ENCODE data around the gene KCTD15.

The KCTD15 gene

DNA sequence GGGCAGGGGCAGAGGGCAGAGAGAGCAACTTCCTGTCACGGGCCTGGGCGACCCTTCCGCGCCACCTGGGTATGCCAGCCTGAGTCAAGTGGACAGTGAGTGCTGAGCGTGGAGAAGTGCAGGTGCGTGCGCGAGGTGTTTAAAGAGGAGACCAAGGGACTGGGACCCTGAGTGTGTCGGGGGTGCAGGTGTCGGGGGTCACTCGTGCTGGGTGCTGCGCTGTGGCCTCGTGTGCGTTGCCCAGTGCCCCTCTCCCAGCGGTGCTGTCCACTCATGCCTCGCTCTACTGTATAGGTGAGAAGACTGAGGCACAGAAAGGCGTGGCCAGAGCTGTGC, 18.9 kb upstream of the KCTD15 start:
- TF ChIP-seq CTCF (IDR thresholded peaks at IDR 0.05; ENCODE audit: extremely low read depth, missing control alignments): no peak
- DNase-seq (ENCODE audit: low spot score): no peak

- DNase-seq (ENCODE audit: low spot score): peak; percentile 98
- peak; percentile 100 for TF ChIP-seq CTCF (IDR thresholded peaks at IDR 0.05; ENCODE audit: extremely low read depth, missing control alignments)
Measured at GRCh38 chr19:33778089-33778791, 18.4 kb upstream of the KCTD15 start.

- no peak for TF ChIP-seq CTCF (IDR thresholded peaks at IDR 0.05; ENCODE audit: extremely low read depth, missing control alignments)
- no peak for DNase-seq (ENCODE audit: low spot score)
Measured at GRCh38 chr19:33779849-33780248, 16.8 kb upstream of the KCTD15 start.

GRCh38 chr19:33780251-33780650, 16.4 kb upstream of the KCTD15 start:
- no peak for TF ChIP-seq CTCF (IDR thresholded peaks at IDR 0.05; ENCODE audit: extremely low read depth, missing control alignments)
- DNase-seq (ENCODE audit: low spot score): no peak

DNA sequence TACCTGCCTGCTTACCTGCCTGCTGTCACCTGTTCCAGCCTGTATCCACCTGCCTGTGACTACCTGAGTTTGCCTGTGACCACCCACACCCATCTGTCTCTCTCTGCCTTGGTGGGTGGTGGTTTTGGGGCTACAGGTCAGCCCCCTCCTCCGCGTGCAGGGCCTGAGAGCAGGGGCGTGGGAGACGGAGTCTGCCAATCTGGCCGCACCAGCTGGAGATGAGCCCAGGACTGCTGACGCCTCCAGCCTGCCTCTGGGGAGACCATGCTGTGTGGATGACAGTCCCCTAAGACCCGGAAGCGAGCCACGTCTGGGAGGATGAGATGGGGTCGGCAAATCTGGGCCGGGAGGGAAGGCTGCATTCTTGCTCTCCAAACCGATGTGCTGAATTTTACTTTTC, 15.9 kb upstream of the KCTD15 start:
- no peak for TF ChIP-seq CTCF (IDR thresholded peaks at IDR 0.05; ENCODE audit: extremely low read depth, missing control alignments)
- DNase-seq (ENCODE audit: low spot score): no peak

- TF ChIP-seq CTCF (IDR thresholded peaks at IDR 0.05; ENCODE audit: extremely low read depth, missing control alignments): no peak
Measured at GRCh38 chr19:33781415-33781935, 15.2 kb upstream of the KCTD15 start.

GRCh38 chr19:33781996-33782395, 14.7 kb upstream of the KCTD15 start:
- no peak for DNase-seq (ENCODE audit: low spot score)
- TF ChIP-seq CTCF (IDR thresholded peaks at IDR 0.05; ENCODE audit: extremely low read depth, missing control alignments): no peak

More at GRCh38 chr19:33781415-33781935, 15.2 kb upstream of the KCTD15 start:
- no peak for DNase-seq (ENCODE audit: low spot score)
